GM21526 (cell line): ENCODE measurements around the gene HYAL1.
"Not testable (repeated sequence)": the region's sequence is repeated elsewhere in the genome, so short reads cannot be mapped to it uniquely, and the experiment has no call there.

Experiments used
- ATAC-seq: cut with Tn5 transposase; IDR thresholded peaks from one replicate; pipeline ENCODE4 v1.9.1; 2021; ENCODE audit warnings: moderate library complexity; ENCODE audit not compliant: unreplicated experiment, low FRiP score

The HYAL1 gene

DNA sequence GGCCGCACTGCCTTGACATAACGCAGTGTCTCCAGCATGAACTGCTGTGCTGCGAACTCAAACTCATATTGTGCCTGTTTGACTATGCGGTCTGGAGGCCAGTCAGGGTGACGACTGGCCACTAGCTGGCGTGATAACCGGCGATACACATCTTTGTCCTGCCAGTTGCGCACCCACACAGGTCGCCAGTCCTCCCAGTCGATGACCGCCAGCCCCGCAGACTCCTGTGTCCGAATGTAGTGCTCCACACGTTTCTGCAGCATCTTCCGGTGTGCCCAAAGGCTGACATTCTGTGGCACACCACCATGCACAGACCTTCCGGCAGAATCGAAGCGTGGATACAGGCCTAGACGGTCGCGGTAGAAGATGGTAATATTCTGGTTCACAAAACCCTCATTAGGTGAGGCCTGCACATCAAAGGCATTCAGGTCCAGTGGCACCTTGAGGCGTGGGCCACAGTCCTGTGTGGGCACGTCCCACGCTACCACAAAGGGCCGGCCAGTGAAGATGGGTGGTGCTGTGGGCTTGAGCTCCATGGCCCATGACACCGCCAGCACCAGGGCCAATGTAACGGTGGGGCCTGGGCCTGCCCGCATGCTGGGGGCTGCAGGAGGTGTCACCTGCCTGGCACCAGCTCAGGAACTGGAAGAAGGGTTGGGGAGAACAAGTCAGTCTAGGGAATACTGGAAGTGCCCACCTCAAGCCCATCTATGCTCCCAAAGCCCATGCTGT, 16.7 kb upstream of the HYAL1 start:
- ATAC-seq, result no peak

DNA sequence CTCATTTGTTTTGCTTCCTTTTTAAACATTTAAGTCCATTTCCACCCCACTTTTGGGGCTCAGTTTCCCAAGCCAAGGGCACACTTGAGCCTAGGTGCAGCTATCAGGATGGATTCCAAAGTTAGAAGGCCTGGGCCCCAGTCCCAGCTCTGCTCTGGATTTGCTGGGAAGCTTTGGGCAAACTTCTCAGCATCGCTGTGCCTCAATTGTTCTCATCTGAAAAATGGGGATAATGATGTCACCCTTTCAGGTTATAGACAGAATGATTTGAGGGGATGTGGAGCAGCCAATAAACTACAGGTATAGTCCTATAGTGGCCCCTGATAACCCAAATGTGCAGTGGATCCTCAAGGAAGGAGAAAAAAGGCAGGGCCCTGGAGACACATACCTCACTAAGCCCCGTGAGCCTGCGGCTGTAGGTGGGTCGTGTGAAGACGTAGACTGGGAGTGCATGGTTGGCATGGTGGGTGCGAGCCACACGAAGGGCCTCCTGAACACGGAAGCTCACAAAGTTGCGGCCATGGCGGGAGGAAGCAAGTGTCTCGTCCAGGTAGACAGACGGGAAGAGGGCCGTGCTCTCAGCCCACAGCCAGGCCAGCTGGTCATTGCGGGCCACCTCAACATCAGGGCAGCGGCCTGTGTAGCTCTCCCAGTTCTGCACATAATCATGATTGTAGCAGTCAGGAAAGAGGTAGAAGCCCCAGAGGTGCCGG, 16.0 kb upstream of the HYAL1 start:
- ATAC-seq, result no peak

GRCh38 chr3:50318615-50319014, 15.2 kb upstream of the HYAL1 start:
- ATAC-seq, result no peak

GRCh38 chr3:50318163-50318562, 14.8 kb upstream of the HYAL1 start:
- no peak for ATAC-seq

DNA sequence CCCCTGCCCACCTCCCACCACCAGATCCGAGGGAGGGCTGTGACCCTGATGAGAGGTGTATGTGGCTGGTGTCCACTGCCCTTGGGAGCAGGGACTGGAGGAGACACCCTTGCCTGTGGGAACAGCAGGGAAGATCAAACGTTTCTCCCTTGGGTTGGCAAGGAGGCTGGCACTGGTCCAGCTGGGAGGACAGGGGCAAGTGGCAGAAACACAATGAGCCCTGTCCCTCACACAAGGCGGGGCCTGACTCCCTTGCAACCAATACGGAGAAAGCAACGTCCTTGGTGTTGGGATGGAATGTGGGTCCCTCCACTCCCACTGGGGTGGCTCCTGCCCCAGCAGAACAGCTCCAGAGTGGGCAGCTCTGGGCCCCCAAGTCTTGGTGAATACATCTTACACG, 13.9 kb upstream of the HYAL1 start:
- ATAC-seq, result no peak

DNA sequence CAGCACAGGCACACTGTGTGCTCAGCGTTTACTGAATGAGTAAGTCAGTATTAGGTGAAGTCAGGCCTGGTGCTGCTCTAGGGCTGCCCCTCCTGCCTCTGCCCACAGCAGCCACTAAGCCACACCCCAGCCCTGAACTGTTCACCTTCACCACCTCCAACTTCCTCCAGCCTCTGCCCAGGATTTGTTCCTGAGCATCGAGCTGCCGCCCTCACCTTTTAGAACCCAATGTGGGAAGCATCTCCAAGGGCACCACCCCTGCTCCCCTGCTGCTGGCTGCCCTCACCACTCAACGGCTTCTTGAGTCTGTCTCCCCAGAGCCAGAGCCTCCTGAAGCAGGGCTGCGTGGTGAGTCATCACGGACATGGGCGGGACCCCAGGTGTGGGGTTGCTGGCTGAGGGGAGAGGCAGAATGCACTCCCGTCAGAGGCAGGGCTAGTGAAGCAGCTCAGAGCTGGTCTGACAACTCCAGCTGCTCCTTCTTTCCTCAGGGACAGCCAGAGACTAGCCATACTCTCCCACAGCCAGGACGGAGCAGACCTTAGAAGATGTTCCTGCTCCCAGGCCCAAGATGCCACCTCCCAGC, 13.4 kb upstream of the HYAL1 start:
- ATAC-seq, result no peak

DNA sequence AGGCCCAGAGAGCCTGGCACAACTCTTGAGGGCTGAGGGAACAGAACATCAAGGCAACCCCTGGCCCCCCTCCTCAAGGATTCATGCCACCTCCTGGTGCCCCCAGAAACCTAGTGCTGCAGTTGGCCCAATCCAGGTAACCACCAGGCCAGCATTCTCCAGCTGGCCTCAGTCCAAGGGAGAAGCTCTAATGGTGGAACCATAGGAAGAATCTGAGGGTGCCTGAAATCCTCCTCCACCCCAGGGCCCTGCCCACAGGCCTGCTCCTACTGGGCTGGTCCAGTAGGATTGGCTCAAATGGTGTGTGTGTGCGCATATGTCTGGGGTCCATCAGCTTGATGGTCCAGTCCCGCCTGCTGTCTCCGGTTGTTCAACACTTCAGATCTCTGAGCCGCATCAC, 11.4 kb upstream of the HYAL1 start:
- ATAC-seq, result no peak

DNA sequence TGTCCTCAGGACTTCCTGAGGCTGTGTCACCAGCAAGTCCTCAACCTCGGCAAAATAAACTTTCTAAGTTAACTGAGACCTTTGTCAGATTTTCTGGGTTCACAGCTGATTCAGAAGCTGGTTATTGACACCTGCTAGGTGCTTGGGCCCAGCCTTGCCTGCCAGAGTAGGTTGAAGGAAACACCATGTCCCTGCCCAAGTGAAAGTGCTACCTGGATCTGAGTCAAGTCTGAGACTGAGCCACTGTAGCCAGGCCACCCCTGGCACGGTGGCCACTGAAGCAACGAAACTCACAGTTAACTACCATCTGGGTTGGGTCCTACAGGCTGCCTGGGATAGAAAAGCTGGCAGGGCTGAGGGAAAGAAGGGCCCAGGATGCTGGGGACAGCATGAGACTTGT, 11.0 kb upstream of the HYAL1 start:
- no peak for ATAC-seq

DNA sequence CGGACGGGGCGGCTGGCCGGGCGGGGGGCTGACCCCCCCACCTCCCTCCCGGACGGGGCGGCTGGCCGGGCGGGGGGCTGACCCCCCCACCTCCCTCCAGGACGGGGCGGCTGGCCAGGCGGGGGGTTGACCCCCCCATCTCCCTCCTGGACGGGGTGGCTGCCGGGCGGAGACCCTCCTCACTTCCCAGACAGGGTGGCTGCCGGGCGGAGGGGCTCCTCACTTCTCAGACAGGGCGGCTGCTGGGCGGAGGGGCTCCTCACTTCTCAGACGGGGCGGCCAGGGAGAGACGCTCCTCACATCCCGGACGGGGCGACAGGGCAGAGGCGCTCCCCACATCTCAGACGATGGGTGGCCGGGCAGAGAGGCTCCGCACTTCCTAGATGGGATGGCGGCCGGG, 8.7 kb upstream of the HYAL1 start:
- not testable (repeated sequence) for ATAC-seq

DNA sequence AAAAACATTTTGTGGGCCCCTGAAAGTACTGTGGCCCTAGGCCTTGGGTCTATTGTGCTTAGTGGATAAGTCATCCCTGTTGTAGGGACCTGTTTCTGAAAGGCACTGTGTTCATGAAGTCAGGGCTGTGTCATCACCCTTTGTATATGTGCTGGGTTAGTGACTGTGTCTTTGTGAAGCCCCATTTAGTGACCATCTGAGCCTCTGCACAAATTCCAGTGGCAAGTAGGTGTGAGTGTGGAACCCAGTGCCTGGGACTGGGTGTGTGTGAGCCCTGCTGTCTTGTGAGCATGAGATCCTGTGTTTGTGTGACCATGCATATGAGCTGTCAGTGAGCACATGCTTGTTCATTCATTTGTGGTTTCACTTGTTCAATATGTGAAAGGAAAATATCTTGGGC, 1.2 kb upstream of the HYAL1 start:
- no peak for ATAC-seq

DNA sequence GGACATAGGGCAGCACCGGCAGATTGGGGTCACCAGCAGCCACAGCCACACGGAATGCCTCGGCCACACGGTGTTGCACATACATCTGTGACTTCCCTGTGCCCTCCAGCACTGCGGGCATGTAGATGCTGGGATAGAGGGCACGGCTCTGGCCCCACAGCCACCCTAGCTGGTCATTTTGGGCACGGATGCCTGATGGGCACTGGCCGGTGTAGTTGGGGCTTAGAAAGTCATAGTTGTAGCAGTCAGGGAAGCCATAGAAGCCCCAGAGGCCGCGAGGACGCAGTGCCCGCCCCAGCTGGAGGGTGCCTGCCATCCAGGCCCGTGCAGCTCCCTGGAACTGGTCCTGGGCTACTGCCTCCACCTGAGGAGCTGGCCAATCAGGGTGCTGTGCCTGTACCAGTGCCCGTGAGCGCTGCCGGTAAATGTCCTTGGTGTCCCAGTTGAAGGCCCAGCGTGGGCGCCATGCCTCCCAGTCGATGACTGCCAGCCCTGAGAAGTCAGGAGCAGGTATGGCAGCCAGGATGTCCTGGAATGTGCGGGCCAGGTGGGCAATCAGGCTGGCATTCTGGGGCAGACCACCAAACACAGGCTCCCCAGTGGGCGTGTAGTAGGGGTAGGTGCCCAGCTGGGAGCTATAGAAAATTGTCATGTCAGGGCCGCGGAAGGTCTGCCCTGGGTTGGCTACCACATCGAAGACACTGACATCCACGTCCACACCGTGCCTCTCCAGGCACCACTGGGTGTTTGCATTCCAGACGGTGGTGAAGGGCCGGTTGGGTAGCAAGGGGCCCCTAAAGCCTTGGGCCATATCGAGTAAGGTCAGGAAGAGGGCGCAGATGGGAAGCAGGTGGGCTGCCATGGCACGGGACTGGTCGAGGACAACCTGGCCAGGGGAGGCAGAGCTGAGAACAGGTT, 1.0 kb downstream of the HYAL1 start:
- ATAC-seq, result no peak

GRCh38 chr3:50300681-50301254, 2.6 kb downstream of the HYAL1 start:
- no peak for ATAC-seq

DNA sequence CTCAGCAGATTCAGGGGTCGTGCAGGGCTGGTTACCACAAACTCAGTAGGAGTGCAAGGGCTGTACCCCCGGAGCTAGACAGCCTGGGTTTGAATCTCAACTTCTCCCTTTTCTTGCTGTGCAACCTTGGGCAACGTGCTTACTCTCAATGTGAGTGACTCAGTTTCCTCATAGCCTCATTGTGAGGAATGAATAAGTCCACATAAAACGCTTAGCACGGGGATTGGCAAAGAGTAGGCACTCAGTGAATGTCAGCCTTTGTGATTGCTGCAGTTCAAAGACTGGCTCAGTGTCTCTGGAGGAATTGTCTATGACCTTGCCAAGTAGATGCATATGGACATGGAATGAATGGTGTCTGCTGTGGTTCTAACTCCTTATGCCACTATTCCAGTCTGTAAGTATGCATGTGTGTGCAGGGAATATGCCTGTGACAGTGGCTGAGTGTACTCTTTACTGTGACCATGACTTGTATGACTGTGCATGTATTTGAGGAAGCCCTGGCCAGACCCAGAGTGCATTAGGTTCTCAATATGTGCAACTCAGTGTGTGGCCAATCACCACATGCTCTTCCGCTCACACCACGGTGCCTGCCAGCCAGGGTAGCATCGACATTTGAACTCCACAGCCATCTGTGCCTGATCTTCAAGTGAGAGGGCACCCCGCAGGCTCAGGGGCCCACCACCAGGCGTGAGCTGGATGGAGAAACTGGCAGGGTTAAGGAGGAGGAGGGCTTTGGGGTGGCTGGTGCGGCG, 3.3 kb downstream of the HYAL1 start:
- ATAC-seq, result no peak

DNA sequence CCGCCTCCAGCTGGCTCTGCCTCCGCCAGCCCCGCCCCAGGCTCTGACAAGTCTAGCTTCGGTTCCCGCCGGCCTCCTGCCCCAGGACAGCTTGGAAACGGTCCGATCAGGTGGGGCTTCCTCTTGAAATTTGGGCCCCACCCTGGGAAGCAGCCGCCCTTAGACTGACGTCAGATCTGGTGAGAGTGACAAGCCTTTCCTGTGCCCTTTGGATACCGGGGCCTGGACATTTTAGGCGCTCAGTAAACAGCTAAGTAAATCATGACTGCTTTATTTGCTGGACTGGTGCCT, 3.8 kb downstream of the HYAL1 start:
- ATAC-seq, result no peak

GRCh38 chr3:50298836-50299637, 4.3 kb downstream of the HYAL1 start, which contains the start of the genes HYAL3 and NAA80:
Gene HYAL3 (minus strand): TSS chr3:50299405. CDS start chr3:50295602, 3,803 bp downstream.
Gene NAA80 (minus strand): TSS chr3:50299405. CDS start chr3:50297463, 1,942 bp downstream.
- peak; percentile 75 for ATAC-seq

- ATAC-seq, result no peak
Observed at GRCh38 chr3:50297896-50298725, 5.3 kb downstream of the HYAL1 start.

- ATAC-seq, result no peak
Observed at GRCh38 chr3:50297384-50297775, 6.0 kb downstream of the HYAL1 start.

- ATAC-seq, result no peak
Observed at GRCh38 chr3:50296721-50297383, 6.5 kb downstream of the HYAL1 start.
